Thyroid gland (tissue), 4 donors: Measurements from ENCODE around the gene FSTL4.

Source experiments
- CTCF ChIP-seq, 6 experiments: fragments of 200-600 bp in 3 of 6; fragments of 450-650 bp in 3 of 6; sonication (generic) in 3 of 6; IDR thresholded peaks; one replicate each; pipeline ENCODE4 v1.5.1; 2016 to 2019; ENCODE audit warnings: antibody characterized with exemption in 6 of 6, mild to moderate bottlenecking in 2 of 6, inconsistent platforms in 1 of 6, moderate library complexity in 1 of 6
- POLR2A ChIP-seq, 2 donors: fragments of 450-650 bp; IDR thresholded peaks; one replicate each; pipeline ENCODE4 v1.6.1; 2017; ENCODE audit warnings: antibody characterized with exemption in 2 of 2, mild to moderate bottlenecking in 2 of 2, moderate library complexity in 1 of 2

DNA sequence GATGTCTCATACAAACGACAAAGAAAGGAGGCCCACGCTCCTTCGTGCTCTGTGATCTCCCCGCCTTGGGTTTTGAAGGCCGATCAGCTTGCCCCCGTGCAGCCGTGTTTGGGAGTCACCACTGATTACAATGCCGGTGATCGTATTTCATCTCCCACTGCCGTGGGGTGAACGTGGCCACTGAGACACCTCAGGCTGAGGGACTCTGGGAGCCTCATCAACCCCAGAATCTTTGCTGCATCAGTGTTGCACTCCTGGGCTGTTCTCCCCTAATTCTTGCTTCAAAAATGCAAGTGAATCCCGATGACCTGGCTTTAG is 366.3 kb downstream of the FSTL4 start:
- TF ChIP-seq CTCF (IDR thresholded peaks at IDR 0.05) = no peak
- no peak for TF ChIP-seq POLR2A (IDR thresholded peaks at IDR 0.05)
